IgD-negative memory B cell (primary cell): ENCODE results near the gene REEP6. TPM values are rescaled to one million over a fixed set of nuclear protein-coding genes. Genes with fewer than 3 reads are reported as not detected.

Source experiments
- H3K27ac Mint-ChIP-seq, 3 donors: one replicate each; pipeline ENCODE4 v1.8.0; 2020 to 2022; ENCODE audit warnings: mild to moderate bottlenecking in 3 of 3, mixed read lengths in 3 of 3, moderate library complexity in 1 of 3
- H3K27me3 Mint-ChIP-seq: one replicate; pipeline ENCODE4 v1.8.0; 2021; ENCODE audit warnings: mixed read lengths
- H3K36me3 Mint-ChIP-seq: one replicate; pipeline ENCODE4 v1.8.0; 2020; ENCODE audit warnings: mild to moderate bottlenecking, mixed read lengths
- H3K4me1 Mint-ChIP-seq, 3 donors: one replicate each; pipeline ENCODE4 v1.8.0; 2020 to 2022; ENCODE audit warnings: mixed read lengths in 3 of 3, mild to moderate bottlenecking in 1 of 3
- H3K4me3 Mint-ChIP-seq, 4 donors: one replicate each; pipeline ENCODE4 v1.8.0; 2020 to 2022; ENCODE audit warnings: mild to moderate bottlenecking in 4 of 4, mixed read lengths in 4 of 4, moderate library complexity in 3 of 4
- H3K9me3 Mint-ChIP-seq, 3 donors: one replicate each; pipeline ENCODE4 v1.8.0; 2020 to 2021; ENCODE audit warnings: mixed read lengths in 3 of 3, mild to moderate bottlenecking in 1 of 3
- polyA plus RNA-seq: library from polyadenylated mRNA; unstranded; fragments of 300-500 nt; fragmentation: Illumina TruSeq; gene quantifications from one replicate; pipeline ENCODE4 v1.2.3, GENCODE V29; 2021

The REEP6 gene
- polyA plus RNA-seq, 1 donor from 2014 or later = 0.24 TPM

DNA sequence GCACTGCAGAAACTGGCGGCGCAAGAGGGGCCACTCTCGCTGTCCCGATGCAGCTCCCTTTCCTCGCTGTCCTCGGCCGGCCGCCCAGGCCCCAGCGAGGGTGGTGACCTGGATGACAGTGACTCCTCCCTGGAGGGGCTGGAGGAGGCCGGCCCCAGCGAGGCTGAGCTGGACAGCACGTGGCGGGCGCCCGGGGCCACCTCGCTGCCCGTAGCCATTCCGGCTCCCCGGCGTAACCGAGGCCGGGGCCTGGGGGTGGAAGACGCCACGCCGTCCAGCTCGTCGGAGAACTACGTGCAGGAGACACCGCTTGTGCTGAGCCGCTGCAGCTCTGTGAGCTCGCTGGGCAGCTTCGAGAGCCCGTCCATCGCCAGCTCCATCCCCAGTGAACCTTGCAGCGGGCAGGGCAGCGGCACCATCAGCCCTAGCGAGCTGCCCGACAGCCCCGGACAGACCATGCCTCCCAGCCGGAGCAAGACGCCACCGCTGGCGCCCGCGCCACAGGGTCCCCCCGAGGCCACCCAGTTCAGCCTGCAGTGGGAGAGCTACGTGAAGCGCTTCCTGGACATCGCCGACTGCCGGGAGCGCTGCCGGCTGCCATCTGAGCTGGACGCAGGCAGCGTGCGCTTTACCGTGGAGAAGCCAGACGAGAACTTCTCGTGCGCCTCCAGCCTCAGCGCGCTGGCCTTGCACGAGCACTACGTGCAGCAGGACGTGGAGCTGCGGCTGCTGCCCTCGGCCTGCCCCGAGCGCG is 24.3 kb upstream of the REEP6 start:
- H3K27me3 Mint-ChIP-seq = peaks cover 8% of the 10 kb centered on the region
- peak overlapping the region in 1 of 3 donors; percentile 19 for H3K27ac Mint-ChIP-seq
- peaks cover 0 to 5% (median 2%) of the 10 kb centered on the region in 3 donors for H3K4me1 Mint-ChIP-seq
- no peaks in the 10 kb centered on the region for H3K9me3 Mint-ChIP-seq
- H3K36me3 Mint-ChIP-seq = no peaks in the 10 kb centered on the region
- H3K4me3 Mint-ChIP-seq = peak overlapping the region in 1 of 4 donors; percentile 37

DNA sequence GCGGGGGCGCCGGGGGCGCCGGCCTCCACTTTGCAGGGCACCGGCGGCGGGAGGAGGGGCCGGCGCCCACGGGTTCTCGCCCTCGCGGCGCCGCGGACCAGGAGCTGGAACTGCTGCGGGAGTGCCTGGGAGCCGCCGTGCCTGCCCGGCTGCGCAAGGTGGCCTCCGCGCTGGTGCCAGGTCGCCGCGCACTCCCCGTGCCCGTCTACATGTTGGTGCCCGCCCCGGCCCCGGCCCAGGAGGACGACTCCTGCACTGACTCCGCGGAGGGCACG is 23.8 kb upstream of the REEP6 start:
- no peak overlapping the region for H3K4me3 Mint-ChIP-seq
- no peaks in the 10 kb centered on the region for H3K9me3 Mint-ChIP-seq
- no peak overlapping the region for H3K27ac Mint-ChIP-seq
- peaks cover 0 to 5% (median 2%) of the 10 kb centered on the region in 3 donors for H3K4me1 Mint-ChIP-seq
- H3K27me3 Mint-ChIP-seq = peaks cover 10% of the 10 kb centered on the region
- no peaks in the 10 kb centered on the region for H3K36me3 Mint-ChIP-seq

- no peak overlapping the region for H3K4me3 Mint-ChIP-seq
Measured at GRCh38 chr19:1467490-1468273, 23.3 kb upstream of the REEP6 start.

DNA sequence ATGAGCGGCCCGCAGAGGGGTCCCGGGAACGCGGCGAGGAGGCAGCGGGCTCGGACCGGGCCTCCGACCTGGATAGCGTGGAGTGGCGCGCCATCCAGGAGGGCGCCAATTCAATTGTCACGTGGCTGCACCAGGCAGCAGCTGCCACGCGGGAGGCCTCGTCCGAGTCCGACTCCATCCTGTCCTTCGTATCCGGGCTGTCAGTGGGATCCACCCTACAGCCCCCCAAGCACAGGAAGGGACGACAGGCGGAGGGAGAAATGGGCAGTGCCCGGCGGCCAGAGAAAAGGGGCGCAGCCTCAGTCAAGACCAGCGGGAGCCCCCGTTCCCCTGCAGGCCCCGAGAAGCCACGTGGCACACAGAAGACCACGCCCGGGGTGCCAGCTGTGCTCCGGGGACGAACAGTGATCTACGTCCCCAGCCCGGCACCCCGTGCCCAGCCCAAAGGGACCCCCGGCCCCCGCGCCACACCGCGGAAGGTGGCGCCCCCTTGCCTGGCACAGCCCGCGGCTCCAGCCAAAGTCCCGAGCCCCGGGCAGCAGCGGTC is 22.6 kb upstream of the REEP6 start:
- Mint-ChIP-seq H3K4me3 (peak overlapping the region in 2 of 4 donors; percentile 12 to 81), H3K27ac (no peak overlapping the region), H3K4me1 (peaks cover 0 to 8% (median 5%) of the 10 kb centered on the region in 3 donors), H3K36me3 (peaks cover 1% of the 10 kb centered on the region), H3K9me3 (no peaks in the 10 kb centered on the region), H3K27me3 (peaks cover 10% of the 10 kb centered on the region)

More at GRCh38 chr19:1467490-1468273, 23.3 kb upstream of the REEP6 start:
- Mint-ChIP-seq H3K27me3 (peaks cover 10% of the 10 kb centered on the region), H3K36me3 (no peaks in the 10 kb centered on the region), H3K4me1 (peaks cover 0 to 5% (median 2%) of the 10 kb centered on the region in 3 donors), H3K27ac (no peak overlapping the region), H3K9me3 (no peaks in the 10 kb centered on the region)

DNA sequence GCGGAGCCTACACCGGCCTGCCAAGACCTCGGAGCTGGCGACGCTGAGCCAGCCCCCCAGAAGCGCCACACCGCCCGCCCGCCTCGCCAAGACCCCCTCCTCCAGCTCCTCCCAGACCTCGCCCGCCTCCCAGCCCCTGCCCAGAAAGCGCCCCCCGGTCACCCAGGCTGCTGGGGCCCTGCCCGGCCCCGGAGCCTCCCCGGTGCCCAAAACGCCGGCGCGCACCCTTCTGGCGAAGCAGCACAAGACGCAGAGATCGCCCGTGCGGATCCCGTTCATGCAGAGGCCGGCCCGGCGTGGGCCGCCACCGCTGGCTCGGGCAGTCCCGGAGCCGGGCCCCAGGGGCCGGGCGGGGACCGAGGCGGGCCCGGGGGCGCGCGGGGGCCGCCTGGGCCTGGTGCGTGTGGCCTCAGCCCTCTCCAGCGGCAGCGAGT is 22.1 kb upstream of the REEP6 start:
- H3K4me3 Mint-ChIP-seq = peak overlapping the region in 3 of 4 donors; percentile 12 to 70 (median 21)
- peaks cover 0 to 8% (median 5%) of the 10 kb centered on the region in 3 donors for H3K4me1 Mint-ChIP-seq
- no peaks in the 10 kb centered on the region for H3K9me3 Mint-ChIP-seq
- H3K36me3 Mint-ChIP-seq = peaks cover 3% of the 10 kb centered on the region
- peaks cover 10% of the 10 kb centered on the region for H3K27me3 Mint-ChIP-seq
- no peak overlapping the region for H3K27ac Mint-ChIP-seq

GRCh38 chr19:1469255-1470054 is 21.5 kb upstream of the REEP6 start:
- Mint-ChIP-seq H3K27me3 (peaks cover 8% of the 10 kb centered on the region), H3K27ac (no peak overlapping the region), H3K9me3 (no peaks in the 10 kb centered on the region), H3K4me1 (peaks cover 0 to 8% (median 5%) of the 10 kb centered on the region in 3 donors), H3K4me3 (peak overlapping the region in 2 of 4 donors; percentile 35 to 70), H3K36me3 (peaks cover 3% of the 10 kb centered on the region)

- peaks cover 7% of the 10 kb centered on the region for H3K27me3 Mint-ChIP-seq
- H3K27ac Mint-ChIP-seq = no peak overlapping the region
- H3K36me3 Mint-ChIP-seq = peaks cover 3% of the 10 kb centered on the region
Measured at GRCh38 chr19:1470055-1470304, 21.0 kb upstream of the REEP6 start.

GRCh38 chr19:1470305-1471009 is 20.5 kb upstream of the REEP6 start:
- no peaks in the 10 kb centered on the region for H3K9me3 Mint-ChIP-seq
- peaks cover 6% of the 10 kb centered on the region for H3K27me3 Mint-ChIP-seq
- H3K27ac Mint-ChIP-seq = no peak overlapping the region
- H3K4me3 Mint-ChIP-seq = peak overlapping the region; percentile 63 to 86 (median 77)
- peaks cover 0 to 8% (median 5%) of the 10 kb centered on the region in 3 donors for H3K4me1 Mint-ChIP-seq
- peaks cover 3% of the 10 kb centered on the region for H3K36me3 Mint-ChIP-seq

More at GRCh38 chr19:1470055-1470304, 21.0 kb upstream of the REEP6 start:
- Mint-ChIP-seq H3K9me3 (no peaks in the 10 kb centered on the region), H3K4me1 (peaks cover 0 to 8% (median 5%) of the 10 kb centered on the region in 3 donors), H3K4me3 (peak overlapping the region; percentile 35 to 84 (median 74))

- H3K36me3 Mint-ChIP-seq = peaks cover 3% of the 10 kb centered on the region
- H3K4me3 Mint-ChIP-seq = peak overlapping the region; percentile 63 to 92 (median 78)
- peaks cover 0 to 8% (median 5%) of the 10 kb centered on the region in 3 donors for H3K4me1 Mint-ChIP-seq
- H3K9me3 Mint-ChIP-seq = no peaks in the 10 kb centered on the region
- peaks cover 6% of the 10 kb centered on the region for H3K27me3 Mint-ChIP-seq
- peak overlapping the region in 1 of 3 donors; percentile 72 for H3K27ac Mint-ChIP-seq
Measured at GRCh38 chr19:1471010-1471514, 19.9 kb upstream of the REEP6 start.

DNA sequence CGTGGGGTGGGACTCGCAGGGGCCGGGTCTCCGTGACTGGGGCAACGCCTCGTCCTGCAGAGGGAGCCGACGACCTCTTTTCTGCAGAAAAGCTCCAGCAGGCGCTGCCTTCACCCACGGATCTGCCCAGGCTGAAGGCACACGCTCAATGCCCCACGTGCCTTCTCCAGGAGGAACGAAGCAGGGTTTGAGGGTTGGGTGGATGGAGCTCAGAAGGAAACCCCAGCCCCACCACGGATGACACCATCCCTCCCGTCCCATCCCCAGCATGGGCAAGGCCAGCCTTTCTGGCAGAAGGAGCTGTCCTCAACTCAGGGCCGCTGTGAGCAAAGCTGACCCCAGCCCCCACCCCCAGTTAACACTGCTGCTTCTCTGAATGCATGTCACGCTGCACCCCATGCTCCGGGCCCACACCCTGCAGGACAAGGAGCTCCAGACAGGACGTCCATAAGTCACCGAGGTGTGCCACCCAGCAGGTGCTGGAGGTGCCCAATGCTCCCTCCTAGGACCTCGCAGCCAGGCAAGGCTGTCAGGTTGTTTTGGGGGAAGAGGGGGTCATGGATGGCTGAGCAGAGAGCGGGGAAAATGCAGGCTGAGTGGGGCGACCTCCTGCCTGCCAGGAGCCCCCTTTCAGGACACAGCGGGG is 19.3 kb upstream of the REEP6 start:
- H3K4me3 Mint-ChIP-seq = peak overlapping the region; percentile 63 to 92 (median 74)
- H3K27ac Mint-ChIP-seq = peak overlapping the region in 1 of 3 donors; percentile 72
- no peaks in the 10 kb centered on the region for H3K9me3 Mint-ChIP-seq
- peaks cover 0 to 8% (median 5%) of the 10 kb centered on the region in 3 donors for H3K4me1 Mint-ChIP-seq
- peaks cover 6% of the 10 kb centered on the region for H3K27me3 Mint-ChIP-seq
- H3K36me3 Mint-ChIP-seq = peaks cover 3% of the 10 kb centered on the region

DNA sequence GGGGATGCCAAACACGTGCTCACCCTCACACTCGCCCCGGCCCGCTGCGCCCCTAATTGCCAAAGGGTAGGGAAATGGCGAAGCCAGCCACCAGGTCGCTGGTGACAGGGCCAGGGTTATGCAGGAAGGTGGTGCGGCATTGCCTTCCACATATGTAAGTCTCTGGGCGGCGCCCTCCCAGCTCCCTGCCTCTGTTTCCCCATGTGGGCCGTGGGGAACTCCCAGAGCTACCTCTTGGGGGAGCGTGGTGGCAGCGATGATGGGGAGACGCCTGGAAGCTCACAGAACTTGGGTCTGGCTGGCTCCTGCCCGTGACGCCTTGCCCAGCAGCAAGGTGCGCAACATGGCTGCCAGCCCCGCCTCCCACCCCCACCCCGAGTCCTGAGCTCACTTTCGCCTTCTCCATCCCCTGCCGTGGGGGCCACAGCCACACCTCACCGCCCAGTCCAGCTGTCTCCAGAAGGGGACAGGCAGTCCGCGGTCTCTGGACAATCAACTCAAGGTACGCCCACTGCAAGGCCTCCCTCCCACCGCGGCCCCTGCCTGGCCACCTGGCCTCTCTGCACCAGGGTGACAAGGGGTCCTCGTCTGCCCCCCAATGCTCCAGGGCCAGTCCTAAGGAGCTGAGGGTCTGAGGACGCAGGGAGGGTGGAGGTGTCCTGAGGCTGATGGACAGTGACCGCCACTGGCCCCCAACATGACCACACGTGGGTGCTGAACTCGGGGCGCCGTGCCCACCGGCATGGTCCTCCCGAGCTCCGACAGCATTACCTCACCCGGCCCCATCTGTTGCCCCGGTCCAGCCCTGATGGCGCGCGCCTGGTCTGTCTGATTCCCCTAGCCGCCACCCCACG is 18.5 kb upstream of the REEP6 start:
- peak overlapping the region in 2 of 3 donors; percentile 64 to 71 for H3K27ac Mint-ChIP-seq
- H3K9me3 Mint-ChIP-seq = no peaks in the 10 kb centered on the region
- H3K4me1 Mint-ChIP-seq = peaks cover 0 to 9% (median 8%) of the 10 kb centered on the region in 3 donors
- peaks cover 6% of the 10 kb centered on the region for H3K27me3 Mint-ChIP-seq
- H3K36me3 Mint-ChIP-seq = peaks cover 3% of the 10 kb centered on the region
- peak overlapping the region in 2 of 4 donors; percentile 52 to 55 for H3K4me3 Mint-ChIP-seq

- no peaks in the 10 kb centered on the region for H3K9me3 Mint-ChIP-seq
- peak overlapping the region in 2 of 3 donors; percentile 32 to 71 for H3K27ac Mint-ChIP-seq
- peaks cover 3% of the 10 kb centered on the region for H3K36me3 Mint-ChIP-seq
- H3K4me1 Mint-ChIP-seq = peaks cover 0 to 9% (median 9%) of the 10 kb centered on the region in 3 donors
- H3K4me3 Mint-ChIP-seq = peak overlapping the region in 1 of 4 donors; percentile 55
- peaks cover 6% of the 10 kb centered on the region for H3K27me3 Mint-ChIP-seq
Measured at GRCh38 chr19:1473085-1473851, 17.7 kb upstream of the REEP6 start.
